B cell (primary cell): ENCODE data around the gene CRMP1. TPM values are rescaled to one million over a fixed set of nuclear protein-coding genes. Genes with fewer than 3 reads are reported as not detected.

ENCODE experiments used
- ATAC-seq: fragments of 200-7000 bp; cut with Tn5 transposase; one replicate; pipeline ENCODE4 v1.10.0; 2021; ENCODE audit warnings: low read depth, mild to moderate bottlenecking, moderate number of reproducible peaks, moderate library complexity
- CTCF ChIA-PET: fragments of 350-600 bp; sonication (Branson Sonifier 250); formaldehyde crosslinking; loops from one replicate; lab custom pipeline; 2021; ENCODE audit warnings: antibody characterized with exemption, inconsistent platforms; lab: Charles Lee
- POLR2A ChIA-PET: fragments of 350-600 bp; sonication (Branson Sonifier 250); formaldehyde crosslinking; loops from one replicate; lab custom pipeline; 2021; ENCODE audit warnings: antibody characterized with exemption; lab: Charles Lee
- DNase-seq: peaks from one replicate; pipeline ENCODE4 v3.0.0; 2013
- H2AFZ ChIP-seq: 2 replicates; pipeline ENCODE4 v1.6.1; 2012; ENCODE audit warnings: mild to moderate bottlenecking, low read depth, low read length; ENCODE audit not compliant: insufficient read depth, poor library complexity, severe bottlenecking
- H3K27ac ChIP-seq, 2 donors: 1 replicate in 1 of 2; 2 replicates in 1 of 2; pipeline ENCODE4 v1.5.1; 2012 to 2013; ENCODE audit warnings: low read length in 2 of 2, mild to moderate bottlenecking in 2 of 2, moderate library complexity in 1 of 2
- H3K27me3 ChIP-seq, 4 experiments: fragments of 200-600 bp in 1 of 4; sonication (generic) in 1 of 4; replicated peaks in 1 of 4; 1 replicate in 2 of 4; 2 replicates in 2 of 4; pipeline versions ENCODE4 v1.6.1 to v1.7.0; 2013 to 2016; ENCODE audit warnings: low read length in 3 of 4, mild to moderate bottlenecking in 2 of 4, mixed read lengths in 1 of 4, moderate library complexity in 1 of 4; ENCODE audit not compliant: insufficient read depth in 4 of 4, control insufficient read depth in 3 of 4; ENCODE audit errors: control extremely low read depth in 1 of 4
- H3K36me3 ChIP-seq, 2 experiments: replicated peaks in 1 of 2; 1 replicate in 1 of 2; 2 replicates in 1 of 2; pipeline versions ENCODE4 v1.6.1 to v1.7.1; 2013; ENCODE audit warnings: low read length in 1 of 2; ENCODE audit not compliant: insufficient read depth in 2 of 2, control insufficient read depth in 1 of 2; ENCODE audit errors: control extremely low read depth in 1 of 2, extremely low read depth in 1 of 2
- H3K4me1 ChIP-seq, 2 donors: fragments of 200-600 bp in 1 of 2; sonication (generic) in 1 of 2; 1 replicate in 1 of 2; 2 replicates in 1 of 2; pipeline versions ENCODE4 v1.5.1 to v1.6.1; 2013 to 2017; ENCODE audit warnings: low read length in 2 of 2; ENCODE audit not compliant: control insufficient read depth in 2 of 2, insufficient read depth in 2 of 2
- H3K4me2 ChIP-seq: replicated peaks from 2 replicates; pipeline ENCODE3; 2012; ENCODE audit warnings: mild to moderate bottlenecking, low read depth, low read length; ENCODE audit not compliant: poor library complexity, severe bottlenecking
- H3K4me3 ChIP-seq, 5 experiments: fragments of 200-600 bp in 1 of 5; sonication (generic) in 1 of 5; 1 replicate in 3 of 5; 2 replicates in 2 of 5; pipeline versions ENCODE4 v1.5.1 to v1.7.0; 2011 to 2016; ENCODE audit warnings: low read length in 4 of 5, mild to moderate bottlenecking in 4 of 5, low read depth in 2 of 5, control low read depth in 1 of 5, moderate library complexity in 1 of 5; ENCODE audit not compliant: insufficient read depth in 1 of 5; ENCODE audit errors: control extremely low read depth in 1 of 5, extremely low read depth in 1 of 5
- H3K79me2 ChIP-seq: fragments of 200-600 bp; sonication (generic); one replicate; pipeline ENCODE4 v1.6.0; 2016; ENCODE audit warnings: low read length; ENCODE audit not compliant: control insufficient read depth, insufficient read depth
- H3K9ac ChIP-seq: fragments of 200-600 bp; sonication (generic); 2 replicates; pipeline ENCODE4 v1.6.1; 2017; ENCODE audit warnings: mild to moderate bottlenecking, low read length, moderate library complexity
- H3K9me3 ChIP-seq, 3 donors: one replicate each; pipeline versions ENCODE4 v1.6.1 to v1.7.1; 2013; ENCODE audit warnings: low read length in 2 of 3; ENCODE audit not compliant: control insufficient read depth in 2 of 3, insufficient read depth in 1 of 3; ENCODE audit errors: control extremely low read depth in 1 of 3
- H4K20me1 ChIP-seq: 2 replicates; pipeline ENCODE4 v1.6.0; 2012; ENCODE audit warnings: mild to moderate bottlenecking, low read length; ENCODE audit not compliant: insufficient read depth, control insufficient read depth, poor library complexity, severe bottlenecking
- H3K27ac Mint-ChIP-seq: one replicate; pipeline ENCODE4 v1.8.0; 2021; ENCODE audit warnings: mixed read lengths
- H3K27me3 Mint-ChIP-seq: one replicate; pipeline ENCODE4 v1.8.0; 2021; ENCODE audit warnings: mixed read lengths
- H3K4me1 Mint-ChIP-seq: one replicate; pipeline ENCODE4 v1.8.0; 2021; ENCODE audit warnings: mixed read lengths
- H3K4me3 Mint-ChIP-seq: one replicate; pipeline ENCODE4 v1.8.0; 2021; ENCODE audit warnings: mixed read lengths
- H3K9me3 Mint-ChIP-seq: one replicate; pipeline ENCODE4 v1.8.0; 2022; ENCODE audit warnings: mixed read lengths; ENCODE audit not compliant: insufficient read depth
- CTCF ChIP-seq: fragments of 200-600 bp; IDR thresholded peaks from one replicate; pipeline ENCODE4 v1.8.0; 2022; ENCODE audit warnings: antibody characterized with exemption, mild to moderate bottlenecking
- EZH2 ChIP-seq: IDR thresholded peaks from 2 replicates; pipeline ENCODE4 v1.6.1; 2012; ENCODE audit warnings: borderline replicate concordance, low read depth, mild to moderate bottlenecking, moderate library complexity, low read length; ENCODE audit not compliant: insufficient read depth, poor library complexity, severe bottlenecking
- WGBS: methylation state at CpG from one replicate; pipeline ENCODE4 v1.1.5; 2013; ENCODE audit warnings: missing lambda C conversion rate; ENCODE audit not compliant: insufficient coverage; 5-methylcytosine and 5-hydroxymethylcytosine counted together
- intact Hi-C: fragments of 100-400 bp; cut with micrococcal nuclease; formaldehyde crosslinking; loops from one replicate; pipeline ENCODE4 v1.10.0; 2022
- polyA plus RNA-seq: library from polyadenylated mRNA; depleted of rRNA; stranded (reverse); fragments of >200 nt; gene quantifications from 2 replicates; pipeline ENCODE4 v1.2.3, GENCODE V29; 2012
- total RNA-seq, 2 donors: library from RNA; stranded (reverse); fragments of 120-200 nt in 1 of 2; gene quantifications; 1 replicate in 1 of 2; 2 replicates in 1 of 2; pipeline versions ENCODE4 v1.2.3 to v1.2.4, GENCODE V29; 2013 to 2022

Gene CRMP1
- total and polyA plus RNA-seq, 2 donors (not counting 1 experiment from before 2014, with no cell fraction given): 0.13 TPM; not detected in 1

- Mint-ChIP-seq H3K4me3 (no peak overlapping the region), H3K27ac (no peak overlapping the region), H3K27me3 (no peaks in the 10 kb centered on the region), H3K9me3 (no peaks in the 10 kb centered on the region), H3K4me1 (no peaks in the 10 kb centered on the region)
- H4K20me1 ChIP-seq: no peaks in the 10 kb centered on the region
- H2AFZ ChIP-seq: no peak overlapping the region
- CTCF ChIA-PET: no interaction called here
- H3K4me2 ChIP-seq: no peak overlapping the region
- H3K27me3 ChIP-seq: no peaks in the 10 kb centered on the region
- no peaks in the 10 kb centered on the region for H3K79me2 ChIP-seq
- H3K9me3 ChIP-seq: peaks cover 0 to 8% (median 0%) of the 10 kb centered on the region in 3 donors
- intact Hi-C loops: no loop called here
- DNase-seq (no peak), ATAC-seq (no peak)
- H3K4me1 ChIP-seq: no peaks in the 10 kb centered on the region
- no peak overlapping the region for H3K4me3 ChIP-seq
- H3K9ac ChIP-seq: no peak overlapping the region
- TF ChIP-seq EZH2: no peak
- no peak for TF ChIP-seq CTCF
- 94% methylated on average over 6 of the region's 6 CpGs for WGBS
- POLR2A ChIA-PET: no interaction called here
- H3K27ac ChIP-seq: no peak overlapping the region
- no peaks in the 10 kb centered on the region for H3K36me3 ChIP-seq
Measured at GRCh38 chr4:5814421-5814820, 78.5 kb downstream of the CRMP1 start.

GRCh38 chr4:5813882-5814255 is 79.0 kb downstream of the CRMP1 start:
- ChIA-PET POLR2A (no interaction called here), CTCF (interaction anchor here (1.6 to 2.5 kb wide), 2 partner anchors 1326 to 1378 kb away, joined by 3 to 21 read pairs; no protein-coding TSS in a partner anchor)
- Histone ChIP-seq H3K27ac (no peak overlapping the region), H3K4me3 (no peak overlapping the region), H3K9ac (no peak overlapping the region), H4K20me1 (no peaks in the 10 kb centered on the region), H3K4me1 (no peaks in the 10 kb centered on the region), H3K36me3 (no peaks in the 10 kb centered on the region), H3K4me2 (no peak overlapping the region), H3K27me3 (no peaks in the 10 kb centered on the region), H3K9me3 (peaks cover 0 to 8% (median 0%) of the 10 kb centered on the region in 3 donors), H2AFZ (no peak overlapping the region), H3K79me2 (no peaks in the 10 kb centered on the region)
- TF ChIP-seq CTCF (no peak), EZH2 (no peak)
- no peak for ATAC-seq
- no peaks in the 10 kb centered on the region for H3K4me1 Mint-ChIP-seq
- DNase-seq: no peak
- no peaks in the 10 kb centered on the region for H3K9me3 Mint-ChIP-seq
- no peak overlapping the region for H3K27ac Mint-ChIP-seq
- intact Hi-C loops: no loop called here
- H3K27me3 Mint-ChIP-seq: no peaks in the 10 kb centered on the region
- H3K4me3 Mint-ChIP-seq: no peak overlapping the region
- 94% methylated on average over 6 of the region's 7 CpGs for WGBS
